ENCODE results near the gene RNASE4.

Gene RNASE4

DNA sequence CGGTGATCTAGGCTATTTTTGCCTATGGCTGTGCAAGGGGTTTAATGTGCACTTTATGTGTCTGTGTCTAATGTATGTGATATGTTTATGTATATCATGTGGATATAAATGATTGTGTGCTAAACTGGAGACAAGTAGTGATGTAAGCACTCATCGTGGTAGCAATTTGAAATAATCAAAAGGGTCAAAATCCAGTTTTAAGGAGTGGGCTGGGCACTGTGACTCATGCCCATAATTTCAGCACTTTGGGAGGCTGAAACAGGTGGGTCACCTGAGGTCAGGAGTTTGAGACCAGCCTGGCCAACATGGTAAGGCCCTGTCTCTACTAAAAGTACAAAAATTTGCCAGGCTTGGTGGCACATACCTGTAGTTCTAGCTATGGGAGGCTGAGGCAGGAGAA, 64.1 kb downstream of the RNASE4 start:
- DNase-seq: no peak

DNA sequence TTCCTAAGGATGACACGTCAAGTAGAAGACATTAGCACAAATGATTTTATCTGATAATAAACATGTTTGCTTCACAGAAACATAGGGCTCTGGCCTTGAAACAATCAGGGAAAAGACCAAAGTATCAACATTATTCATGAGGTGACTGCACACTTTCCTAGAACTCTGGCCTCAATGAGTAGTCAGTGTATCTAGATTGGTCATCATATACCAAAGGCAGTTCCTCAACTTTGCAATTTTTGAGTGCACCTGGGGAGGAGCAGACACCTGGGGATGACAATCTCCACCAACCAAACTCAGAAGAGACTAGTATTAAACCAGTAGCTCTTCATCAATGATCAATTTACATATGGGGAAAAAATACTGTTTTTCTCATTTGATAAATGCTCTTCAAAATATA, 65.8 kb downstream of the RNASE4 start:
- no peak for DNase-seq

Data from SW 1271 (cell line).